ENCODE data around the gene ZNF813.
A peak's percentile ranks its signal among the peaks of the same experiment; 100 is the strongest.
"Not testable (repeated sequence)": the region's sequence is repeated elsewhere in the genome, so short reads cannot be mapped to it uniquely, and the experiment has no call there.

ZNF813 gene

DNA sequence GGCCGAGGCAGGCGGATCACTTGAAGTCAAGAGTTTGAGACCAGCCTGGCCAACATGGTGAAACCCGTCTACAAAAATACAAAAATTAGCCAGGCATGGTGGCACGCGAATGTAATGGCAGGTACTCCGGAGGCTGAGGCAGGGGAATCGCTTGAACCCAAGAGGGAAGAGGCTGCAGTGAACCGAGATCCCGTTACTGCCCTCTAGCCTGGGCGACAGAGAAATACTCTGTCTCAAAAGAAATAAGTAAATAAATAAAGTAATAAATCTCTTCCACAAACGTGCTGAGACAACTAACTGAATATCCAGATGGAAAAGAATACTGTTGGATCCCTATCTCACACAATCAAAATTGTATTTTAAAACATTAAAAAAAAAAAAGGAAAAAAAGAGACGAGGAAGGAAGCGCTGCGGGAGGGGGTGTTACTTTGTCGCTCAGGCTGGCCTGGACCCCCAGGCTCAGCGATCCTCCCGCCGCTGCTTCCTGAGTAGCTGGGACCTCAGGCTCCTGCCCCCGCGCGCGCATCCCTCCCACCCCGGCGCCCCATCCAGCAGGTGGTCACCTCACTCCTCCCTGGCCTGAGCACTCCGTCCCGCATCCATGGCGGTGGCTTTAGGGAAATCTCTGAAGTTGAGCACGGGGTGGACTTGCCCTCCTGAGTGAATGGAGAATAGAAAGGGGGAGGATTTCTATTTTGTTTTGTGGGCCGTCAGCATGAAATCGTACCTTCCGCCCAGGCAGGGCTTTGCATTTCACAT is 628 bp upstream of the ZNF813 start:
- TF ChIP-seq, protein P1, sequence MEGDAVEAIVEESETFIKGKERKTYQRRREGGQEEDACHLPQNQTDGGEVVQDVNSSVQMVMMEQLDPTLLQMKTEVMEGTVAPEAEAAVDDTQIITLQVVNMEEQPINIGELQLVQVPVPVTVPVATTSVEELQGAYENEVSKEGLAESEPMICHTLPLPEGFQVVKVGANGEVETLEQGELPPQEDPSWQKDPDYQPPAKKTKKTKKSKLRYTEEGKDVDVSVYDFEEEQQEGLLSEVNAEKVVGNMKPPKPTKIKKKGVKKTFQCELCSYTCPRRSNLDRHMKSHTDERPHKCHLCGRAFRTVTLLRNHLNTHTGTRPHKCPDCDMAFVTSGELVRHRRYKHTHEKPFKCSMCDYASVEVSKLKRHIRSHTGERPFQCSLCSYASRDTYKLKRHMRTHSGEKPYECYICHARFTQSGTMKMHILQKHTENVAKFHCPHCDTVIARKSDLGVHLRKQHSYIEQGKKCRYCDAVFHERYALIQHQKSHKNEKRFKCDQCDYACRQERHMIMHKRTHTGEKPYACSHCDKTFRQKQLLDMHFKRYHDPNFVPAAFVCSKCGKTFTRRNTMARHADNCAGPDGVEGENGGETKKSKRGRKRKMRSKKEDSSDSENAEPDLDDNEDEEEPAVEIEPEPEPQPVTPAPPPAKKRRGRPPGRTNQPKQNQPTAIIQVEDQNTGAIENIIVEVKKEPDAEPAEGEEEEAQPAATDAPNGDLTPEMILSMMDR (IDR thresholded peaks at IDR 0.05; ENCODE audit: control insufficient read depth, extremely low read depth, insufficient read depth), result peak; percentile 44
- H3K4me3 ChIP-seq (ENCODE audit: low read depth, low read length), result peak overlapping the region; percentile 79
- no peak for DNase-seq (ENCODE audit: low read depth)

DNA sequence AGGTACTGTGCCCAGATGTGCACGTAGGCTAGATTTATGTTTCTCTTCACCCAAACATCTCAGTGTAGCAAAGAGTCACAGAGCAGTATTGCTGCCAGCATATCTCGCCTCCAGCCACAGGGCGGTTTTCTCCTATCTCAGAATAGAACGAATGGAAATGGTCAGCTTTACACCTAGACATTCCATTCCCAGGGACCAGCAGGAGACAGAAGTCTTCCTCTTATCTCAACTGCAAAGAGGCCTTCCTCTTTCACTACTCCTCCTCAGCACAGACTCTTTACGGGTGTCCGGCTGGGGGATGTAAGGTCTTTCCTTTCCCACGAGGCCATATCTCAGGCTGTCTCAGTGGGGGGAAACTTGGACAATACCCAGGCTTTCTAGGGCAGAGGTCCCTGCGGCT is 1.1 kb downstream of the ZNF813 start:
- peak overlapping the region; percentile 79 for H3K4me3 ChIP-seq (ENCODE audit: low read depth, low read length)
- DNase-seq (ENCODE audit: low read depth), result not testable (repeated sequence)

DNA sequence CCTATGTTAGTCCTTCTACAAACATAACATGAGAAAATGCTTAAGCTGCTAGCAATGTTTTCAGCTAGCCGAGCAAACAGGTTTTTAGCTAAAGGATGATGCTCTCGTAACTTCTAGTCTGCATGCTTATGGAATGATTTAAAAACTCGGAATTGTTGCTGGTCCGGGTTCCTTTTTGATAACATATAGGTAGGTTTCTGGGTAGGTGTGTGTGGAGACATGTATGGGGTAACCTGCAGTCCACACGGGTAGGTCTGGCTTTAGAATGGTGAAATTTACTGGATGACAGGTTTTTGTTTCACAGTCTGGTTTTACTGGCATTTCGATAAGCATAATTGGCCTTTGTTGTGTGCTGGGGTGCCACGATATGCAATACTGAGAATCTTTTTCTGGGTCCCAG is 4.4 kb downstream of the ZNF813 start:
- DNase-seq (ENCODE audit: low read depth), result no peak
- TF ChIP-seq, protein P1 (IDR thresholded peaks at IDR 0.05; ENCODE audit: control insufficient read depth, extremely low read depth, insufficient read depth), result no peak
- H3K4me3 ChIP-seq (ENCODE audit: low read depth, low read length), result no peak overlapping the region

DNA sequence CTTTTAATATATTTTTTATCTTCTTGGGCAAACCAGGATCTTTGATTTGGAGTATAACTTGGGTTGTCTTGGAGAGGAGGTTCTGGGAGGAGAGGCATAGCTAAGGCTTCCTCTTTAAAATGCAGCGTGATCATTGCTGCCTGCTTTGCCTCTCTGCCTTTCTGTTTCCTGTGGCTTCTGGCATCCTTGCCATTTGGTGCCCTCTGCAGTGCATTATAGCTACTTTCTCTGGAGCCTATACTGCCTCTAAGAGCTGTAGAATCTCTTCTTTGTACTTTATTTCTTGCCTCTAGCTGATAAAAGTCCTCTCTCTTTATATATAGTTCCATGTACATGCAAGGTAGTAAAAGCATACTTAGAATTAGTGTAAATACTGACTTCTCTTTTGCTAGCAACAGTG is 7.3 kb downstream of the ZNF813 start:
- not testable (repeated sequence) for DNase-seq (ENCODE audit: low read depth); H3K4me3 ChIP-seq (ENCODE audit: low read depth, low read length)

DNA sequence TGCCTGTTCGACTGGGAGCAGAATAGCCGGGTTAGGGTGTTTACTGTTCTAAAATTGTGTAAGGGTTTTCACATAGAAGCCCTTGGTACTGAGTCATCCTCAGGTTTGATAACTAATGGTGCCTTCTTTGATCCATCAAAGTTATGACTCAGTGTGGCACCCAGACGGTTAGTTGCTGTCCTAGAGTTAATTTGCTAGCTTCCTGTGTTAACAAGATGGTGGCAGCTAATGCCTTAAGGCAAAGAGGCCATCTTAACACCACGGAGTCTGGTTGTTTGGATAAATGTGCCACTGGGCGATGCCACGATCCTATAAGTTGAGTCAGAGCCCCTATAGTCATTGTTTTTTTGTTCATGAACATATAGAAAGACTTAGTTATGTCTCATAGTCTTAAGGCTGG is 7.9 kb downstream of the ZNF813 start:
- H3K4me3 ChIP-seq (ENCODE audit: low read depth, low read length); DNase-seq (ENCODE audit: low read depth): not testable (repeated sequence)

DNA sequence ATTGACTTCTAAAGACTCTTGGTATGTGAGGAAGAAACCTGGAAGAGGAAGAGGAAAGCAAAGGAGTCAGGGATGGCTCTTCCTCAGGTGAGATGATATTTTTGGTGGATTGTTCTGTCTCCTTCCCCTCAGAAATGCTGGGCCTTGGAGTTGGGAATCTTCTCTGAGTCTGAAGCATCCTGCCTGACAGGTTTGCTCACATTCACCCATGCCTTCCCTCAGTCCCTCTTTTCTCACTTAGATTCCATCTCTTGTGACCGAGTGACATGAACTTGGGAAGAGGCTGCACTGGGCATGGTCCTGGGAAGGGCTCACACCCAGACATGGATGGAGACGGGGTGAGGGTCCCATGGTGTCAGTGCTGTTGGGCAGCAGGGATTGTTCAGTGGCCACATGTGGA is 16.2 kb downstream of the ZNF813 start:
- not testable (repeated sequence) for DNase-seq (ENCODE audit: low read depth); H3K4me3 ChIP-seq (ENCODE audit: low read depth, low read length)

DNA sequence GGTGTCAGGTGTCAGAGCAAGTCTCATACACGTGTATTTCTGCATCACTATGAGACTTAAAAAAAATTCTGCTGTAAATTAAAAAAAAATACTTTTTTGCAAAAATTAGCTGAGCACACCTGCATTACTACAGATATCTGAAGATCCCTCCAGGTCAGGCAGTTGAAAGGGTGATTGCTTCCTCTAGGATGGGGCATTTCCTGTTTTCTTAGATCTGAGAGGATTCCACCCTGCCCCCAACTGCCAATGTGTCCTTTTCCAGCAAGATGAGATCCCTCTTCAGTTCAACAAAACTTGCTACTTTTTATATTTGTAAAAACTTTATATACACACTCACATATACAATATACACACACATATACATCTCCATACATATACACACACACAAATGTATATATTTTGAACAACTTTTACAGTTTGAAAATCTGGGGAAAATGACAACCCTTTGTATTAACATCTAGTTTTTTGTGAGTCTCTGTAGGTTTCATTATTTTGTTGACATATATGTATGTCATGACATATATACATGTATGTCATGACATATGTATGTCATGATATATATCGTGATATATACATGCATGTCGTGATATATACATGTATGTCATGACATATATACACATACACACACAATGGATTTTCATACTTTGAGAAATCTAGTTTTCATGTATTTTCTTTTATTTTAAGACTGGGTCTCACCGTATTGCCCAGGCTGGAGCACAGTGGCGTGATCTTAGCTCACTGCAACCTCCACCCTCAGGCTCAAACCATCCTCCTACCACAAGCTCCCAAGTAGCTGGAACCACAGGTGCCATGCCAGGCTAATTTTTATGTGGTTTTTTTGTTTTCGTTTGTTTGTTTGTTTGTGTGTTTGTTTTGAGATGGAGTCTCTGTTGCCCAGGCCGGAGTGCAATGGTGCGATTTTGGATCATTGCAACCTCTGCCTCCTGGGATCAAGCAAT is 17.8 kb downstream of the ZNF813 start:
- TF ChIP-seq, protein P1 (IDR thresholded peaks at IDR 0.05; ENCODE audit: control insufficient read depth, extremely low read depth, insufficient read depth), result no peak
- H3K4me3 ChIP-seq (ENCODE audit: low read depth, low read length), result no peak overlapping the region
- no peak for DNase-seq (ENCODE audit: low read depth)

DNA sequence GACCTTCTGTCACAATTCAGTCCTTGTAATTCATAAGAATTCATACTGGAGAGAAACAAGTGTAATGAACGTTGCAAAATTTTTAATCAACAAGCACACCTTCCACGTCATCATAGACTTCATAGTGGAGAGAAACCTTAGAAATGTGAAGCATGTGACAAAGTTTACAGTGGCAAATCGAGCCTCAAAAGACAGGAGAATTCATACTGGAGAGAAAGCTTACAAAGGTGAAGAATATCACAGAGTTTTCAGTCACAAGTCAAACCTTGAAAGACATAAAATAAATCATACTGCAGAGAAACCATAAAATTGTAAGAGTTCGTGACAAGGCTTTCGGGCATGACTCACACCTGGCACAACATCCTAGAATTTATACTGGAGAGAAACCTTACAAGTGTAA is 24.6 kb downstream of the ZNF813 start:
- no peak for DNase-seq (ENCODE audit: low read depth)
- H3K4me3 ChIP-seq (ENCODE audit: low read depth, low read length), result no peak overlapping the region

DNA sequence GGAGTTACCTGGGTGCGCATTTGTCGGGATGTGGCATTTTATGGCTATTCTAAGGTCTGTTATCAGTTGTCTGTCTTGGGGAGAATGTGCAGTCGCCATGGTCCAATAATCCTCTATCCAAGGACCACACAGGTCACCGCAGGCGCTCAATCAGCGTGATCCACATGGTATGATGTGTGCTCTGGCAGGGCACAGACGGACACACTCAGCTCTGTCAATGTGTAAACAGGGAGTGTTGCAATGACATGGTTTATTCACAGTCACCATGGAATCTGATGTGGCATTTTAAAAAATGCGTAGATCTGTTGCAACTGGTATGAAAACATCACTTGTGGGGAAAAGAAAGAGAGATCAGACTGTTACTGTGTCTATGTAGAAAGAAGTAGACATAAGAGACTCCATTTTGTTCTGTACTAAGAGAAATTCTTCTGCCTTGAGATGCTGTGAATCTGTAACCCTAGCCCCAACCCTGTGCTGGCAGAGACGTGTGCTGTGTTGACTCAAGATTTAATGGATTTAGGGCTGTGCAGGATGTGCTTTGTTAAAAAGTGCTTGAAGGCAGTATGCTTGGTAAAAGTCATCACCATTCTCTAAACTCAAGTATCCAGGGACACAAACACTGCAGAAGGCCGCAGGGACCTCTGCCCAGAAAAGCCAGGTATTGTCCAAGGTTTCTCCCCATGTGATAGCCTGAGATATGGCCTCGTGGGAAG is 29.9 kb downstream of the ZNF813 start:
- DNase-seq (ENCODE audit: low read depth); H3K4me3 ChIP-seq (ENCODE audit: low read depth, low read length): not testable (repeated sequence)

More for the DNA sequence above, 24.6 kb downstream of the ZNF813 start:
- TF ChIP-seq, protein P1 (IDR thresholded peaks at IDR 0.05; ENCODE audit: control insufficient read depth, extremely low read depth, insufficient read depth), result no peak

DNA sequence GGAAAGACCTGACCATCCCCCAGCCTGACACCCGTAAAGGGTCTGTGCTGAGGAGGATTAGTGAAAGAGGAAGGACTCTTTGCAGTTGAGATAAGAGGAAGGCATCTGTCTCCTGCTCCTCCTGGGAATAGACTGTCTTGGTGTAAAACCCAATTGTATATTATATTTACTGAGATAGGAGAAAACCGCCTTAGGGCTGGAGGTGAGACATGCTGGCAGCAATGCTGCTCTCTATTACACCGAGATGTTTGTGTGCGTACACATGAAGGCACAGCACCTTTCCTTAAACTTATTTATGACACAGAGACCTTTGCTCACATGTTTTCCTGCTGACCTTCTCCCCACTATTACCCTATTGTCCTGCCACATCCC is 30.5 kb downstream of the ZNF813 start:
- peak; percentile 38 for DNase-seq (ENCODE audit: low read depth)
- H3K4me3 ChIP-seq (ENCODE audit: low read depth, low read length), result not testable (repeated sequence)

DNA sequence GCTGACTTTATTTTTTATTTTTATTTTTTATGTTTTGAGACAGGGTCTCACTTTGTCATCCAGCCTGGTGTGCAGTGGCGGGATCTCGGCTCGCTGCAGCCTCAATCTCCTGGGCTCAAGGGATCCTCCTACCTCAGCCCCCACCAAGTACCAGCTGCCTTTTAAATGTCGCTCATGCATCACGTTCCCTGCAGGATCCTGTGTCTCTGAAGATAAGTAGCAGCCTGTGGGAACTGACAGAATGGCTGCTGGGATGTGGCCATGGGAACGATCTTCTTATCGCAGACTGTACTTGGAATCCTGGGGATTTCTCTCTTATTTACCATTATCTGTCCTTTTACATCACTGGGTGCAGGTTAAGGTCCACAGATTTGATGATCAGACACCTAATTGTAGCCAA is 35.6 kb downstream of the ZNF813 start:
- H3K4me3 ChIP-seq (ENCODE audit: low read depth, low read length); DNase-seq (ENCODE audit: low read depth): not testable (repeated sequence)

DNA sequence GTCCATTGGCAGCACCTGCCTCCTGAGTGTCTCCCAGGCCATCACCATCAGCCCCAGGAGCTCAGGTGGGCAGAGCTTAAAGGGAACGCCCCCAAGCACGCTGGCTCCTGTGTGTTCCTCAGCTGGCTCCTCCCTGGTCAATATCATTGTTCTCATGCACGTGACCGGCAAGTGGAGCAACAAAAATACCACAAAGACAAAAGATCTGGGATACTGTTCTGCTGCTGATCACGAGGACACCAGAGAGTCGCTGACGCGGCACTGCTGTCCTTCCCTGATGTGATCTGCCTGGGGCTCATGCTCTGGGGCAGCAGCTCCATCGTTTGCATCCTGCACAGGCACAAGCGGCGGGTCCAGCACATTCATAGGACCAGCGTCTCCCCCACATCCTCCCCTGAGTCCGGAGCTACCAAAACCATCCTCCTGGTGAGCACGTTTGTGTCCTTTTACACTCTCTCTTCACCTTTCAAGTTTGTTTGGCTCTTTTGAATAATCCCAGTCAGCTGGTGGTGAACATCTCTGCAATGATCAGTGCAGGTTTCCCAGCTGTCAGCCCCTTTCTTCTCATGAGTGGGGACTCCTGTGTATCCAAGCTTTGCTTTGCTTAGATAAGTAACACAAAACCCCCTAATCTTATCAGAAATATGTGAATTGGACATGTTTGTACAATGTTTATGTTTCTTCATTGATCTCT is 36.3 kb downstream of the ZNF813 start:
- not testable (repeated sequence) for H3K4me3 ChIP-seq (ENCODE audit: low read depth, low read length); DNase-seq (ENCODE audit: low read depth)

DNA sequence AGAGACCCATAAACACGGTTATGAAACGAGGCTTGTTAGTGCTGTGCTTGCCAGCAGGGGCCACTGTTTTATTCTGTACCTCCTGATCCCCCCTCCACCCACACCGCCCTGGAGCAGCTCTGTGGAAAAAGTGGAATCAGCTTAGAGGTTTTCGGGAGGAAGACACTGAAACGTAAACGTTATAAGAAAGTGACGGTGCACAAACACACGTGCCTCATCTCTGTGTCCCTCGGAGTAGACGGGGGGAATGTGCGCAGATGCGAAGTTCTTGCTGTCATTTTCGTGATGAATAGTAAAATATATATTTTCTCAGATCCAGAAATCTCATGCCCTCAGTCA is 36.8 kb downstream of the ZNF813 start:
- not testable (repeated sequence) for DNase-seq (ENCODE audit: low read depth); H3K4me3 ChIP-seq (ENCODE audit: low read depth, low read length)
